ENCODE results near the gene GALNT18.

DNA sequence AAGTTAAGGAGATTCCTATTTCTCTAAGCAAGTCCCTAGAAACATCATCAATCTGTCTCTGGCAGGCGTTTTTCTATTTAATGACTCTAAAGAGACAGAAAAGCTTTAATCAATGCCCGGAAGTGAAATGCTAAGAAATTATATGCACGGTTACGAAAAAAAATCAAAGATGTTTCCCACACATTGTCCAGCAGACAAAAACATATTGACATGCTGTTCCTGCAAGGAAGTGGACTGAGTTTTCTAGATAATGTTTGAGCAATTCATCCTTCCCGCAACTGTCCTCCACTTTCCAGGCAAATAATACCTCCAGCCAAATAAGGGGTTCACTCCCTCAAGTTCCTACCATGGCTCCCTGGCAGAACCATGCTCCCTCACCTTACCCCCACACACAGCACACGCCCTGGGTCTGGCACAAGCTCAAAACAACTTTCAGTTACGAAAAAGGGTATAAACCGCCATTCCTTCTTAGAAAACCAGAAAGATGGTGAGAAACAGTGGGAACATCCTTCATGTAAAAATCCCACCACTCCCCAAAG is 29.6 kb downstream of the GALNT18 start:
- TF ChIP-seq RARB (CRISPR knock-in tag; IDR thresholded peaks at IDR 0.05) (no peak), ZC3H10 (CRISPR knock-in tag; IDR thresholded peaks at IDR 0.05) (no peak), CSDC2 (CRISPR knock-in tag; IDR thresholded peaks at IDR 0.05) (no peak), ESRRG (CRISPR knock-in tag; IDR thresholded peaks at IDR 0.05) (no peak), PPARA (CRISPR knock-in tag; IDR thresholded peaks at IDR 0.05; ENCODE audit: borderline replicate concordance) (no peak), PATZ1 (CRISPR knock-in tag; IDR thresholded peaks at IDR 0.05; ENCODE audit: borderline replicate concordance) (no peak)
- TF ChIP-seq, protein P1, sequence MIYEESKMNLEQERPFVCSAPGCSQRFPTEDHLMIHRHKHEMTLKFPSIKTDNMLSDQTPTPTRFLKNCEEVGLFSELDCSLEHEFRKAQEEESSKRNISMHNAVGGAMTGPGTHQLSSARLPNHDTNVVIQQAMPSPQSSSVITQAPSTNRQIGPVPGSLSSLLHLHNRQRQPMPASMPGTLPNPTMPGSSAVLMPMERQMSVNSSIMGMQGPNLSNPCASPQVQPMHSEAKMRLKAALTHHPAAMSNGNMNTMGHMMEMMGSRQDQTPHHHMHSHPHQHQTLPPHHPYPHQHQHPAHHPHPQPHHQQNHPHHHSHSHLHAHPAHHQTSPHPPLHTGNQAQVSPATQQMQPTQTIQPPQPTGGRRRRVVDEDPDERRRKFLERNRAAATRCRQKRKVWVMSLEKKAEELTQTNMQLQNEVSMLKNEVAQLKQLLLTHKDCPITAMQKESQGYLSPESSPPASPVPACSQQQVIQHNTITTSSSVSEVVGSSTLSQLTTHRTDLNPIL (CRISPR knock-in tag; IDR thresholded peaks at IDR 0.05; ENCODE audit: low read depth), result no peak

All from SK-N-SH treated with all-trans-retinoic acid at 6 μM for 48 hours (cell line).